Activated naive CD4-positive, alpha-beta T cell treated with anti-CD3 and anti-CD28 coated beads for 36 hours (primary cell): ENCODE data around the gene SMG5. TPM values are rescaled to one million over a fixed set of nuclear protein-coding genes. Genes with fewer than 3 reads are reported as not detected.

Experiments used
- CTCF ChIA-PET: fragments of 350-600 bp; sonication (Branson Sonifier 250); formaldehyde crosslinking; loops from one replicate; lab custom pipeline; 2021; ENCODE audit warnings: antibody characterized with exemption; lab: Charles Lee
- DNase-seq: peaks from one replicate; pipeline ENCODE4 v3.0.0-alpha.2; 2020
- H3K27ac Mint-ChIP-seq: one replicate; pipeline ENCODE4 v1.8.0; 2021; ENCODE audit warnings: mild to moderate bottlenecking, mixed read lengths
- H3K27me3 Mint-ChIP-seq: one replicate; pipeline ENCODE4 v1.8.0; 2021; ENCODE audit warnings: low read depth, mixed read lengths
- H3K36me3 Mint-ChIP-seq: one replicate; pipeline ENCODE4 v1.8.0; 2021; ENCODE audit warnings: low read depth, mixed read lengths
- H3K4me1 Mint-ChIP-seq: one replicate; pipeline ENCODE4 v1.8.0; 2021; ENCODE audit warnings: low read depth, mixed read lengths
- H3K4me3 Mint-ChIP-seq: one replicate; pipeline ENCODE4 v1.8.0; 2021; ENCODE audit warnings: mild to moderate bottlenecking, moderate library complexity, mixed read lengths
- H3K9me3 Mint-ChIP-seq: one replicate; pipeline ENCODE4 v1.8.0; 2021; ENCODE audit warnings: mixed read lengths
- intact Hi-C: fragments of 100-400 bp; cut with micrococcal nuclease; formaldehyde crosslinking; loops from one replicate; pipeline ENCODE4 v1.15.1; 2023
- total RNA-seq, 2 experiments: library from RNA; stranded (reverse); gene quantifications; one replicate each; pipeline ENCODE4 v1.2.3, GENCODE V29; 2021

The SMG5 gene
- total RNA-seq, 2 experiments from 2014 or later: 77.1 to 83.4 TPM

GRCh38 chr1:156242738-156243137 is 39.9 kb downstream of the SMG5 start:
- H3K9me3 Mint-ChIP-seq: no peaks in the 10 kb centered on the region
- peaks cover 11% of the 10 kb centered on the region for H3K4me1 Mint-ChIP-seq
- DNase-seq: no peak
- H3K27ac Mint-ChIP-seq: no peak overlapping the region
- peaks cover 12% of the 10 kb centered on the region for H3K36me3 Mint-ChIP-seq
- H3K27me3 Mint-ChIP-seq: no peaks in the 10 kb centered on the region
- H3K4me3 Mint-ChIP-seq: no peak overlapping the region
- CTCF ChIA-PET: no interaction called here
- intact Hi-C loops: no loop called here

GRCh38 chr1:156241926-156242325 is 40.7 kb downstream of the SMG5 start, which contains the start of gene BGLAP:
BGLAP (plus strand) TSS chr1:156242184; CDS start chr1:156242232, 48 bp downstream.
- Mint-ChIP-seq H3K9me3 (no peaks in the 10 kb centered on the region), H3K27me3 (no peaks in the 10 kb centered on the region), H3K4me1 (peaks cover 12% of the 10 kb centered on the region), H3K36me3 (peaks cover 15% of the 10 kb centered on the region), H3K4me3 (no peak within 1 kb of the TSS), H3K27ac (no peak within 1 kb of the TSS)
- intact Hi-C loops: no loop called here
- CTCF ChIA-PET: no interaction called here
- DNase-seq: no peak

GRCh38 chr1:156241311-156241811 is 41.3 kb downstream of the SMG5 start:
- CTCF ChIA-PET: no interaction called here
- DNase-seq: no peak
- Mint-ChIP-seq H3K36me3 (peaks cover 18% of the 10 kb centered on the region), H3K4me1 (peaks cover 12% of the 10 kb centered on the region), H3K27ac (no peak overlapping the region), H3K9me3 (no peaks in the 10 kb centered on the region), H3K4me3 (no peak overlapping the region), H3K27me3 (no peaks in the 10 kb centered on the region)
- intact Hi-C loops: no loop called here

GRCh38 chr1:156238248-156238647 is 44.4 kb downstream of the SMG5 start:
- Mint-ChIP-seq H3K27me3 (no peaks in the 10 kb centered on the region), H3K4me3 (no peak overlapping the region), H3K36me3 (peaks cover 29% of the 10 kb centered on the region), H3K4me1 (peaks cover 2% of the 10 kb centered on the region), H3K9me3 (no peaks in the 10 kb centered on the region), H3K27ac (no peak overlapping the region)
- no peak for DNase-seq
- CTCF ChIA-PET: interaction anchor here (1.6 to 2.2 kb wide), 2 partner anchors 13 to 96 kb away, joined by 5 to 8 read pairs; no protein-coding TSS in a partner anchor
- intact Hi-C loops: no loop called here

GRCh38 chr1:156236164-156236563 is 46.5 kb downstream of the SMG5 start:
- Mint-ChIP-seq H3K27ac (no peak overlapping the region), H3K9me3 (no peaks in the 10 kb centered on the region), H3K4me1 (peaks cover 2% of the 10 kb centered on the region), H3K36me3 (peaks cover 34% of the 10 kb centered on the region), H3K27me3 (no peaks in the 10 kb centered on the region), H3K4me3 (no peak overlapping the region)
- CTCF ChIA-PET: interaction anchor here (1.1 to 1.3 kb wide), 2 partner anchors 11 to 44 kb away, joined by 3 to 4 read pairs; no protein-coding TSS in a partner anchor
- intact Hi-C loops: no loop called here
- DNase-seq: no peak

GRCh38 chr1:156233426-156234127 is 49.0 kb downstream of the SMG5 start:
- Mint-ChIP-seq H3K36me3 (peaks cover 36% of the 10 kb centered on the region), H3K27ac (no peak overlapping the region), H3K4me3 (no peak overlapping the region), H3K27me3 (no peaks in the 10 kb centered on the region), H3K9me3 (no peaks in the 10 kb centered on the region), H3K4me1 (peaks cover 2% of the 10 kb centered on the region)
- no peak for DNase-seq
- intact Hi-C loops: no loop called here
- CTCF ChIA-PET: interaction anchor here (0.5 to 2.6 kb wide), 9 partner anchors 16 to 277 kb away, joined by 3 to 21 read pairs (median 3); no protein-coding TSS in a partner anchor

- no peak overlapping the region for H3K4me3 Mint-ChIP-seq
- intact Hi-C loops: no loop called here
- no peak for DNase-seq
- H3K27ac Mint-ChIP-seq: no peak overlapping the region
- no peaks in the 10 kb centered on the region for H3K9me3 Mint-ChIP-seq
- CTCF ChIA-PET: interaction anchor here (1.0 to 2.6 kb wide), 2 partner anchors 86 to 141 kb away, joined by 3 to 21 read pairs; no protein-coding TSS in a partner anchor
- H3K36me3 Mint-ChIP-seq: peaks cover 38% of the 10 kb centered on the region
- H3K4me1 Mint-ChIP-seq: peaks cover 7% of the 10 kb centered on the region
- no peaks in the 10 kb centered on the region for H3K27me3 Mint-ChIP-seq
Measured at GRCh38 chr1:156232201-156232894, 50.3 kb downstream of the SMG5 start.

GRCh38 chr1:156230473-156230837 is 52.2 kb downstream of the SMG5 start:
- no peak overlapping the region for H3K27ac Mint-ChIP-seq
- H3K27me3 Mint-ChIP-seq: no peaks in the 10 kb centered on the region
- intact Hi-C loops: no loop called here
- no peaks in the 10 kb centered on the region for H3K9me3 Mint-ChIP-seq
- H3K4me3 Mint-ChIP-seq: no peak overlapping the region
- peaks cover 37% of the 10 kb centered on the region for H3K36me3 Mint-ChIP-seq
- peaks cover 17% of the 10 kb centered on the region for H3K4me1 Mint-ChIP-seq
- no peak for DNase-seq
- CTCF ChIA-PET: interaction anchor here (1.0 to 1.9 kb wide), 2 partner anchors 89 to 216 kb away, joined by 3 to 4 read pairs; no protein-coding TSS in a partner anchor

GRCh38 chr1:156229809-156230472 is 52.7 kb downstream of the SMG5 start:
- Mint-ChIP-seq H3K4me3 (no peak overlapping the region), H3K4me1 (peaks cover 22% of the 10 kb centered on the region), H3K9me3 (no peaks in the 10 kb centered on the region), H3K27me3 (no peaks in the 10 kb centered on the region), H3K27ac (no peak overlapping the region), H3K36me3 (peaks cover 39% of the 10 kb centered on the region)
- intact Hi-C loops: loop anchor here (5.0 to 10.0 kb wide), 4 partner anchors 52 to 285 kb away; partner anchors contain the start of genes RXFP4, SMG5 and TMEM79
- no peak for DNase-seq
- CTCF ChIA-PET: interaction anchor here (1.0 to 1.9 kb wide), 4 partner anchors 84 to 216 kb away, joined by 3 to 10 read pairs (median 4); no protein-coding TSS in a partner anchor

GRCh38 chr1:156228501-156228900 is 54.1 kb downstream of the SMG5 start:
- intact Hi-C loops: loop anchor here (5.0 to 10.0 kb wide), 4 partner anchors 54 to 284 kb away; partner anchors contain the start of genes RXFP4, SMG5 and TMEM79
- Mint-ChIP-seq H3K27me3 (no peaks in the 10 kb centered on the region), H3K4me1 (peaks cover 35% of the 10 kb centered on the region), H3K4me3 (no peak overlapping the region), H3K36me3 (peaks cover 43% of the 10 kb centered on the region), H3K27ac (peak overlapping the region; percentile 46), H3K9me3 (no peaks in the 10 kb centered on the region)
- no peak for DNase-seq
- CTCF ChIA-PET: interaction anchor here (0.9 to 1.9 kb wide), 5 partner anchors 83 to 131 kb away, joined by 3 to 10 read pairs (median 4); no protein-coding TSS in a partner anchor

- Mint-ChIP-seq H3K4me3 (no peak overlapping the region), H3K4me1 (peaks cover 52% of the 10 kb centered on the region), H3K27ac (peak overlapping the region; percentile 100), H3K36me3 (peaks cover 55% of the 10 kb centered on the region), H3K9me3 (no peaks in the 10 kb centered on the region), H3K27me3 (no peaks in the 10 kb centered on the region)
- intact Hi-C loops: loop anchor here (1.0 to 10.0 kb wide), 5 partner anchors 8 to 282 kb away; partner anchors contain the start of genes RXFP4, SMG5 and TMEM79
- DNase-seq: no peak
- CTCF ChIA-PET: interaction anchor here (0.7 to 8.7 kb wide), 9 partner anchors 9 to 97 kb away, joined by 3 to 244 read pairs (median 10); partner anchors contain the start of genes PMF1, SLC25A44 and SMG5
Measured at GRCh38 chr1:156226782-156227181, 55.8 kb downstream of the SMG5 start.
